Ramos (cell line): ENCODE data around the gene DDX19B.
"Not testable (repeated sequence)": the region's sequence is repeated elsewhere in the genome, so short reads cannot be mapped to it uniquely, and the experiment has no call there.

Source experiments
- in situ Hi-C: fragments of 300-500 bp; cut with MboI; formaldehyde crosslinking; loops from one replicate; pipeline ENCODE4 v1.14.3; 2022; ENCODE audit warnings: low sequenced_read_pairs; ENCODE audit not compliant: unreplicated experiment

Gene DDX19B

GRCh38 chr16:70276392-70276791 is 22.6 kb upstream of the DDX19B start:
- in situ Hi-C loops: no loop called here

- in situ Hi-C loops: not testable (repeated sequence)
Observed at GRCh38 chr16:70287304-70287971, 11.5 kb upstream of the DDX19B start.

GRCh38 chr16:70289229-70290094 is 9.5 kb upstream of the DDX19B start, which contains the start of gene AARS1:
Gene AARS1 (minus strand): TSS chr16:70289506. CDS start chr16:70282763, 6,743 bp downstream.
- in situ Hi-C loops: no loop called here

- in situ Hi-C loops: no loop called here
Observed at GRCh38 chr16:70290949-70291519, 8.0 kb upstream of the DDX19B start.

- in situ Hi-C loops: not testable (repeated sequence)
Observed at GRCh38 chr16:70292148-70292547, 6.8 kb upstream of the DDX19B start.

GRCh38 chr16:70294385-70295025 is 4.5 kb upstream of the DDX19B start:
- in situ Hi-C loops: no loop called here

- in situ Hi-C loops: no loop called here
Observed at GRCh38 chr16:70295634-70296033, 3.4 kb upstream of the DDX19B start.

- in situ Hi-C loops: no loop called here
Observed at GRCh38 chr16:70301121-70301520, 2.1 kb downstream of the DDX19B start.

GRCh38 chr16:70302745-70303144 is 3.8 kb downstream of the DDX19B start:
- in situ Hi-C loops: no loop called here

GRCh38 chr16:70304892-70305448 is 6.0 kb downstream of the DDX19B start:
- in situ Hi-C loops: no loop called here

GRCh38 chr16:70306880-70307279 is 7.9 kb downstream of the DDX19B start:
- in situ Hi-C loops: no loop called here

- in situ Hi-C loops: not testable (repeated sequence)
Observed at GRCh38 chr16:70307726-70308125, 8.7 kb downstream of the DDX19B start.

- in situ Hi-C loops: no loop called here
Observed at GRCh38 chr16:70320121-70320520, 21.1 kb downstream of the DDX19B start.

GRCh38 chr16:70324998-70325747 is 26.2 kb downstream of the DDX19B start:
- in situ Hi-C loops: no loop called here

- in situ Hi-C loops: no loop called here
Observed at GRCh38 chr16:70331091-70331490, 32.1 kb downstream of the DDX19B start.

- in situ Hi-C loops: no loop called here
Observed at GRCh38 chr16:70331588-70332358, 32.8 kb downstream of the DDX19B start.

GRCh38 chr16:70332728-70333127 is 33.7 kb downstream of the DDX19B start:
- in situ Hi-C loops: not testable (repeated sequence)

GRCh38 chr16:70337814-70338213 is 38.8 kb downstream of the DDX19B start:
- in situ Hi-C loops: no loop called here

- in situ Hi-C loops: no loop called here
Observed at GRCh38 chr16:70341600-70341999, 42.6 kb downstream of the DDX19B start.
